OCI-LY7 (cell line): ENCODE measurements around the gene CDKAL1. TPM values are rescaled to one million over a fixed set of nuclear protein-coding genes. Genes with fewer than 3 reads are reported as not detected.
"Not testable (repeated sequence)": the region's sequence is repeated elsewhere in the genome, so short reads cannot be mapped to it uniquely, and the experiment has no call there.

ENCODE experiments used
- BruUV-seq: library from RNA; stranded (reverse); fragments of 400-500 nt; replicated peaks from 2 replicates; lab custom pipeline; 2021; lab: Mats Ljungman, UMichigan
- CTCF ChIA-PET: fragments of 300-600 bp; sonication (Branson Sonifier 250); formaldehyde crosslinking; loops from one replicate; lab custom pipeline; 2022; ENCODE audit warnings: antibody characterized with exemption; ENCODE audit not compliant: unreplicated experiment; lab: Charles Lee
- POLR2A ChIA-PET: fragments of 300-600 bp; sonication (Branson Sonifier 250); formaldehyde crosslinking; loops from one replicate; lab custom pipeline; 2022; ENCODE audit warnings: antibody characterized with exemption; lab: Charles Lee
- DNase-seq: peaks from one replicate; pipeline ENCODE4 v3.0.0-alpha.2; 2015; ENCODE audit warnings: low spot score
- H2AFZ ChIP-seq: fragments of 200-600 bp; sonication (generic), shearing (Covaris generic); 2 replicates; pipeline ENCODE4 v1.6.1; 2014; ENCODE audit warnings: mild to moderate bottlenecking, antibody characterized with exemption, low read length, moderate library complexity
- H3K27ac ChIP-seq: fragments of 200-600 bp; sonication (generic); 2 replicates; pipeline ENCODE4 v1.5.1; 2014; ENCODE audit warnings: mixed run types, low read depth, mild to moderate bottlenecking, moderate library complexity, low read length, inconsistent platforms; ENCODE audit not compliant: poor library complexity, severe bottlenecking
- H3K36me3 ChIP-seq: fragments of 200-600 bp; sonication (generic); 2 replicates; pipeline ENCODE4 v1.6.1; 2014; ENCODE audit warnings: mild to moderate bottlenecking, antibody characterized with exemption, low read length, moderate library complexity, mixed read lengths; ENCODE audit not compliant: insufficient read depth
- H3K4me1 ChIP-seq: fragments of 200-600 bp; sonication (generic); 2 replicates; pipeline ENCODE4 v1.5.1; 2014; ENCODE audit warnings: mild to moderate bottlenecking, low read length; ENCODE audit not compliant: insufficient read depth, poor library complexity, severe bottlenecking
- H3K4me2 ChIP-seq: fragments of 200-600 bp; sonication (generic); 2 replicates; pipeline ENCODE4 v1.6.1; 2014; ENCODE audit warnings: mild to moderate bottlenecking, low read length
- H3K4me3 ChIP-seq: fragments of 200-600 bp; sonication (generic); 2 replicates; pipeline ENCODE4 v1.5.1; 2014; ENCODE audit warnings: mild to moderate bottlenecking, low read depth, low read length; ENCODE audit not compliant: poor library complexity, severe bottlenecking
- H3K79me2 ChIP-seq: fragments of 200-600 bp; sonication (generic); 2 replicates; pipeline ENCODE4 v1.6.1; 2016; ENCODE audit warnings: low read depth, mild to moderate bottlenecking, low read length, moderate library complexity, mixed read lengths; ENCODE audit not compliant: insufficient read depth
- H3K9me2 ChIP-seq: fragments of 200-600 bp; sonication (generic); 2 replicates; pipeline ENCODE4 v1.6.1; 2016; ENCODE audit warnings: mild to moderate bottlenecking, low read length, mixed read lengths; ENCODE audit not compliant: insufficient read depth
- H3K9me3 ChIP-seq: fragments of 200-600 bp; sonication (generic); 2 replicates; pipeline ENCODE4 v1.6.1; 2014; ENCODE audit warnings: mild to moderate bottlenecking, mixed run types, low read length, mixed read lengths
- H4K20me1 ChIP-seq: fragments of 200-600 bp; sonication (generic); 2 replicates; pipeline ENCODE4 v1.6.1; 2014; ENCODE audit warnings: mild to moderate bottlenecking, antibody characterized with exemption, low read length, moderate library complexity, mixed read lengths; ENCODE audit not compliant: insufficient read depth
- CTCF ChIP-seq: fragments of 200-600 bp; sonication (generic); conservative IDR thresholded peaks from 2 replicates; pipeline ENCODE4 v1.5.1; 2014; ENCODE audit warnings: mild to moderate bottlenecking, antibody characterized with exemption, low read length, moderate library complexity, mixed read lengths
- EZH2phosphoT487 ChIP-seq: fragments of 200-600 bp; sonication (generic); IDR thresholded peaks from 2 replicates; pipeline ENCODE4 v1.6.1; 2018; ENCODE audit warnings: low read depth, borderline replicate concordance, mild to moderate bottlenecking, mixed run types, antibody characterized with exemption, low read length, moderate library complexity, mixed read lengths
- intact Hi-C: fragments of 100-400 bp; cut with micrococcal nuclease; formaldehyde crosslinking; loops from one replicate; pipeline ENCODE4 v1.10.0; 2022; ENCODE audit not compliant: unreplicated experiment
- total RNA-seq, 2 experiments: library from RNA; depleted of rRNA in 1 of 2; stranded (reverse); fragments of >200 nt in 1 of 2; shearing (Covaris generic) in 1 of 2; gene quantifications; 2 replicates each; pipeline ENCODE4 v1.2.3, GENCODE V29; 2014 to 2022

CDKAL1 gene
- total RNA-seq, 2 experiments from 2014 or later, result 19.9 to 21.1 TPM

GRCh38 chr6:20608356-20608755 lies 74.1 kb downstream of the CDKAL1 start:
- intact Hi-C loops, result no loop called here
- Histone ChIP-seq H3K4me3 (no peak overlapping the region), H3K36me3 (no peaks in the 10 kb centered on the region), H3K27ac (no peak overlapping the region), H3K4me1 (no peaks in the 10 kb centered on the region), H3K9me2 (no peaks in the 10 kb centered on the region), H3K9me3 (no peaks in the 10 kb centered on the region), H2AFZ (no peak overlapping the region), H3K4me2 (no peak overlapping the region), H4K20me1 (no peaks in the 10 kb centered on the region), H3K79me2 (no peaks in the 10 kb centered on the region)
- no TSS peak for BruUV-seq
- ChIA-PET CTCF (no interaction called here), POLR2A (no interaction called here)
- DNase-seq, result no peak
- TF ChIP-seq CTCF, result no peak
- no peak for TF ChIP-seq EZH2phosphoT487

- Histone ChIP-seq H3K4me3 (no peak overlapping the region), H3K9me2 (no peaks in the 10 kb centered on the region), H3K79me2 (no peaks in the 10 kb centered on the region), H3K4me2 (no peak overlapping the region), H2AFZ (no peak overlapping the region), H3K4me1 (no peaks in the 10 kb centered on the region), H3K36me3 (no peaks in the 10 kb centered on the region), H3K27ac (no peak overlapping the region), H3K9me3 (no peaks in the 10 kb centered on the region), H4K20me1 (no peaks in the 10 kb centered on the region)
- TF ChIP-seq EZH2phosphoT487 (no peak), CTCF (no peak)
- ChIA-PET POLR2A (no interaction called here), CTCF (no interaction called here)
- BruUV-seq, result no TSS peak
- intact Hi-C loops, result no loop called here
- no peak for DNase-seq
These were observed 74.6 kb downstream of the CDKAL1 start for GRCh38 chr6:20608905-20609304.

- H3K4me2 ChIP-seq, H3K79me2 ChIP-seq, H2AFZ ChIP-seq, BruUV-seq, H3K27ac ChIP-seq, CTCF ChIA-PET, H3K36me3 ChIP-seq, H3K9me2 ChIP-seq, intact Hi-C loops, H3K9me3 ChIP-seq, DNase-seq, H4K20me1 ChIP-seq, H3K4me1 ChIP-seq, H3K4me3 ChIP-seq: not testable (repeated sequence)
- POLR2A ChIA-PET, result interaction anchor here (0.7 kb wide), 1 partner anchor 145 kb away, joined by 3 read pairs; no protein-coding TSS in a partner anchor
These were observed 75.7 kb downstream of the CDKAL1 start for GRCh38 chr6:20609924-20610323.
